ENCODE results near the gene FMO1.

The FMO1 gene

GRCh38 chr1:171243878-171244277 is 4.4 kb upstream of the FMO1 start:
- no peak overlapping the region for H3K27ac ChIP-seq
- no peak for TF ChIP-seq CTCF (IDR thresholded peaks at IDR 0.05)
- no peak for TF ChIP-seq ZFX (IDR thresholded peaks at IDR 0.05; ENCODE audit: borderline replicate concordance)

GRCh38 chr1:171245458-171246064 is 2.7 kb upstream of the FMO1 start:
- TF ChIP-seq CTCF (IDR thresholded peaks at IDR 0.05) (peak; percentile 92), ZFX (IDR thresholded peaks at IDR 0.05; ENCODE audit: borderline replicate concordance) (no peak)
- H3K27ac ChIP-seq: no peak overlapping the region

GRCh38 chr1:171247501-171247900 is 793 bp upstream of the FMO1 start:
- TF ChIP-seq ZFX (IDR thresholded peaks at IDR 0.05; ENCODE audit: borderline replicate concordance) (no peak), CTCF (IDR thresholded peaks at IDR 0.05) (no peak)
- H3K27ac ChIP-seq: no peak overlapping the region

GRCh38 chr1:171248841-171249240 is 547 bp downstream of the FMO1 start:
- TF ChIP-seq ZFX (IDR thresholded peaks at IDR 0.05; ENCODE audit: borderline replicate concordance) (no peak), CTCF (IDR thresholded peaks at IDR 0.05) (no peak)
- H3K27ac ChIP-seq: no peak overlapping the region

- no peak for TF ChIP-seq ZFX (IDR thresholded peaks at IDR 0.05; ENCODE audit: borderline replicate concordance)
- no peak for TF ChIP-seq CTCF (IDR thresholded peaks at IDR 0.05)
Measured at GRCh38 chr1:171250263-171250662, 2.0 kb downstream of the FMO1 start.

GRCh38 chr1:171251042-171251951 is 3.0 kb downstream of the FMO1 start:
- peak; percentile 97 for TF ChIP-seq CTCF (IDR thresholded peaks at IDR 0.05)
- no peak for TF ChIP-seq ZFX (IDR thresholded peaks at IDR 0.05; ENCODE audit: borderline replicate concordance)

More at GRCh38 chr1:171250263-171250662, 2.0 kb downstream of the FMO1 start:
- no peak overlapping the region for H3K27ac ChIP-seq

GRCh38 chr1:171251952-171252300 is 3.6 kb downstream of the FMO1 start:
- peak; percentile 13 for TF ChIP-seq CTCF (IDR thresholded peaks at IDR 0.05)
- TF ChIP-seq ZFX (IDR thresholded peaks at IDR 0.05; ENCODE audit: borderline replicate concordance): no peak
- H3K27ac ChIP-seq: no peak overlapping the region

More at GRCh38 chr1:171251042-171251951, 3.0 kb downstream of the FMO1 start:
- no peak overlapping the region for H3K27ac ChIP-seq

Measured in 22Rv1 (cell line).